Bronchial epithelial cell (primary cell): ENCODE results near the gene AATK. TPM values are rescaled to one million over a fixed set of nuclear protein-coding genes. Genes with fewer than 3 reads are reported as not detected.

Experiments
- DNase-seq: peaks from one replicate; pipeline ENCODE4 v3.0.0-alpha.2; 2010; ENCODE audit warnings: low read depth
- FAIRE-seq: peaks from 2 replicates; lab custom pipeline; 2011; peaks lifted over from hg19 to GRCh38; lab: Jason Lieb, UNC
- H3K27me3 ChIP-seq: 2 replicates; pipeline ENCODE4 v1.5.1; 2011; ENCODE audit warnings: low read length; ENCODE audit not compliant: control insufficient read depth, insufficient read depth
- H3K36me3 ChIP-seq: 2 replicates; pipeline ENCODE4 v1.5.1; 2011; ENCODE audit warnings: low read length; ENCODE audit not compliant: control insufficient read depth, insufficient read depth
- H3K4me3 ChIP-seq: 2 replicates; pipeline ENCODE4 v1.5.1; 2011; ENCODE audit warnings: mild to moderate bottlenecking, low read depth, low read length, control low read depth
- CTCF ChIP-seq: IDR thresholded peaks from 2 replicates; pipeline ENCODE4 v1.5.1; 2011; ENCODE audit warnings: mild to moderate bottlenecking, moderate library complexity, low read length, control low read depth, inconsistent platforms; ENCODE audit not compliant: insufficient read depth, severe bottlenecking
- total RNA-seq: library from RNA; depleted of rRNA; stranded (reverse); fragments of >200 nt; gene quantifications from 2 replicates; pipeline ENCODE4 v1.2.1, GENCODE V29; 2014

Gene AATK
- total RNA-seq, 1 donor from 2014 or later = 0.79 TPM

- Histone ChIP-seq H3K27me3 (no peaks in the 10 kb centered on the region), H3K36me3 (peaks cover 20% of the 10 kb centered on the region), H3K4me3 (no peak overlapping the region)
- no peak for TF ChIP-seq CTCF
- FAIRE-seq (no peak), DNase-seq (no peak)
These were observed 91.1 kb downstream of the AATK start for GRCh38 chr17:81074875-81075274.

GRCh38 chr17:81073967-81074839 lies 91.8 kb downstream of the AATK start:
- H3K27me3 ChIP-seq = no peaks in the 10 kb centered on the region
- peak; percentile 87 for FAIRE-seq
- H3K36me3 ChIP-seq = peaks cover 20% of the 10 kb centered on the region
- no peak overlapping the region for H3K4me3 ChIP-seq
- DNase-seq = no peak
- TF ChIP-seq CTCF = no peak

GRCh38 chr17:81071761-81072741 lies 94.0 kb downstream of the AATK start:
- Histone ChIP-seq H3K36me3 (peaks cover 23% of the 10 kb centered on the region), H3K27me3 (no peaks in the 10 kb centered on the region), H3K4me3 (no peak overlapping the region)
- no peak for TF ChIP-seq CTCF
- no peak for FAIRE-seq
- no peak for DNase-seq

GRCh38 chr17:81070541-81071246 lies 95.3 kb downstream of the AATK start:
- Histone ChIP-seq H3K27me3 (no peaks in the 10 kb centered on the region), H3K4me3 (no peak overlapping the region), H3K36me3 (peaks cover 25% of the 10 kb centered on the region)
- no peak for TF ChIP-seq CTCF
- DNase-seq (no peak), FAIRE-seq (no peak)

GRCh38 chr17:81069135-81069645 lies 96.8 kb downstream of the AATK start:
- DNase-seq (no peak), FAIRE-seq (peak; percentile 32)
- H3K27me3 ChIP-seq = no peaks in the 10 kb centered on the region
- no peak for TF ChIP-seq CTCF
- H3K36me3 ChIP-seq = peaks cover 18% of the 10 kb centered on the region
- no peak overlapping the region for H3K4me3 ChIP-seq
